Activated CD4-positive, alpha-beta memory T cell treated with anti-CD3 and anti-CD28 coated beads, Interleukin-2, amount 10 ng/mL, durations not matched to agents 7 days and 5 days (primary cell): ENCODE results near the gene PLSCR1. TPM values are rescaled to one million over a fixed set of nuclear protein-coding genes. Genes with fewer than 3 reads are reported as not detected.
A peak's percentile ranks its signal among the peaks of the same experiment; 100 is the strongest.
"Not testable (repeated sequence)": the region's sequence is repeated elsewhere in the genome, so short reads cannot be mapped to it uniquely, and the experiment has no call there.

Source experiments
- CTCF ChIA-PET: fragments of 350-600 bp; sonication (Branson Sonifier 250); formaldehyde crosslinking; loops from one replicate; lab custom pipeline; 2021; ENCODE audit warnings: antibody characterized with exemption, inconsistent platforms; lab: Charles Lee
- POLR2A ChIA-PET: fragments of 350-600 bp; sonication (Branson Sonifier 250); formaldehyde crosslinking; loops from one replicate; lab custom pipeline; 2021; ENCODE audit warnings: antibody characterized with exemption; lab: Charles Lee
- DNase-seq: peaks from one replicate; pipeline ENCODE4 v3.0.0-alpha.2; 2020
- H3K27ac Mint-ChIP-seq: one replicate; pipeline ENCODE4 v1.8.0; 2021; ENCODE audit warnings: mild to moderate bottlenecking, mixed read lengths
- H3K27me3 Mint-ChIP-seq: one replicate; pipeline ENCODE4 v1.8.0; 2021; ENCODE audit warnings: mixed read lengths
- H3K36me3 Mint-ChIP-seq: one replicate; pipeline ENCODE4 v1.8.0; 2021; ENCODE audit warnings: low read depth, mixed read lengths
- H3K4me1 Mint-ChIP-seq: one replicate; pipeline ENCODE4 v1.8.0; 2021; ENCODE audit warnings: mixed read lengths
- H3K4me3 Mint-ChIP-seq: one replicate; pipeline ENCODE4 v1.8.0; 2021; ENCODE audit warnings: mild to moderate bottlenecking, mixed read lengths
- H3K9me3 Mint-ChIP-seq: one replicate; pipeline ENCODE4 v1.8.0; 2021; ENCODE audit warnings: mixed read lengths
- total RNA-seq, 2 experiments: library from RNA; stranded (reverse); gene quantifications; one replicate each; pipeline ENCODE4 v1.2.3, GENCODE V29; 2021

PLSCR1 gene
- total RNA-seq, 2 experiments from 2014 or later = 208 to 218 TPM

DNA sequence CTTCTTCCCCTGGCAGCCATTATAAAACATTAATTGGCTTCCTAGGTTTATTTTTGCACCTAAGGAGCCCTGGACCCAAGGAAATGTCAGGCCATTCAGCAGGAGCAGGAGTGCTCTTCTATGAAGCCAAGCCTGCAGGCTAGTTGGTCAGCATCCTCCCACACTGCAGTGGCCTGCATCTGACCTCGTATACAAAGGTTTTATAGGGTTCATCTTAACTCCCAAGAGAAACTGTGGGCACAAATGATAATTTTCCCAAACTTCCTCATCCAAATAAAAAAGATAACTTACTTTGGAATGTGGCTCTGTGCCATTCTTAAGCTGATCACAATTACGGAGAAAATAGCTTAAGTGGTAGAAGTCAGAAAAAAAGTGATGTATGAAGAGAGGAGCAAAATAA, 19.4 kb downstream of the PLSCR1 start:
- CTCF ChIA-PET = no interaction called here
- peaks cover 63% of the 10 kb centered on the region for H3K36me3 Mint-ChIP-seq
- H3K27ac Mint-ChIP-seq = no peak overlapping the region
- no peak for DNase-seq
- H3K4me3 Mint-ChIP-seq = no peak overlapping the region
- no peaks in the 10 kb centered on the region for H3K4me1 Mint-ChIP-seq
- H3K27me3 Mint-ChIP-seq = no peaks in the 10 kb centered on the region
- no peaks in the 10 kb centered on the region for H3K9me3 Mint-ChIP-seq
- POLR2A ChIA-PET = interaction anchor here (1.1 kb wide), 1 partner anchor 12 kb away, joined by 3 read pairs; no protein-coding TSS in a partner anchor

DNA sequence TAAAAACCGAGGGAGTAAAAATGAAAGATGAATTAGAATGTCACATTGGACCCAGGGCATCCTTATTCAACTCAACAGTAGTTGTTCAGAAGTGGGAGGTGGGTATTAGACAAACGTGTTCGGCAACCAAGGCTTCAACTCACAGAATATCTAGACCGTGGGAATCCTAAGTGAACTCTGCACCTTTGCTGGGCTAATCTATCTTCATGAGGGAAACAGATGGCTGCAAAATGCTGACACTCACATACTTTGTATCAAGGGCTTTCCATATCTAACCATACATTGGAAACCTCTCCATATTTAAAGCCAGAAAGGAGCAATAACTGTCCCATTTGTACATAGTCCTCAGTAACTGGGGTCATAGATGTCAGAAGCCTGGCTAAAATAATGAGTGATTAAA, 20.9 kb downstream of the PLSCR1 start:
- POLR2A ChIA-PET = no interaction called here
- no peaks in the 10 kb centered on the region for H3K4me1 Mint-ChIP-seq
- DNase-seq = no peak
- no peak overlapping the region for H3K27ac Mint-ChIP-seq
- H3K27me3 Mint-ChIP-seq = no peaks in the 10 kb centered on the region
- peaks cover 64% of the 10 kb centered on the region for H3K36me3 Mint-ChIP-seq
- no peaks in the 10 kb centered on the region for H3K9me3 Mint-ChIP-seq
- CTCF ChIA-PET = no interaction called here
- H3K4me3 Mint-ChIP-seq = no peak overlapping the region

DNA sequence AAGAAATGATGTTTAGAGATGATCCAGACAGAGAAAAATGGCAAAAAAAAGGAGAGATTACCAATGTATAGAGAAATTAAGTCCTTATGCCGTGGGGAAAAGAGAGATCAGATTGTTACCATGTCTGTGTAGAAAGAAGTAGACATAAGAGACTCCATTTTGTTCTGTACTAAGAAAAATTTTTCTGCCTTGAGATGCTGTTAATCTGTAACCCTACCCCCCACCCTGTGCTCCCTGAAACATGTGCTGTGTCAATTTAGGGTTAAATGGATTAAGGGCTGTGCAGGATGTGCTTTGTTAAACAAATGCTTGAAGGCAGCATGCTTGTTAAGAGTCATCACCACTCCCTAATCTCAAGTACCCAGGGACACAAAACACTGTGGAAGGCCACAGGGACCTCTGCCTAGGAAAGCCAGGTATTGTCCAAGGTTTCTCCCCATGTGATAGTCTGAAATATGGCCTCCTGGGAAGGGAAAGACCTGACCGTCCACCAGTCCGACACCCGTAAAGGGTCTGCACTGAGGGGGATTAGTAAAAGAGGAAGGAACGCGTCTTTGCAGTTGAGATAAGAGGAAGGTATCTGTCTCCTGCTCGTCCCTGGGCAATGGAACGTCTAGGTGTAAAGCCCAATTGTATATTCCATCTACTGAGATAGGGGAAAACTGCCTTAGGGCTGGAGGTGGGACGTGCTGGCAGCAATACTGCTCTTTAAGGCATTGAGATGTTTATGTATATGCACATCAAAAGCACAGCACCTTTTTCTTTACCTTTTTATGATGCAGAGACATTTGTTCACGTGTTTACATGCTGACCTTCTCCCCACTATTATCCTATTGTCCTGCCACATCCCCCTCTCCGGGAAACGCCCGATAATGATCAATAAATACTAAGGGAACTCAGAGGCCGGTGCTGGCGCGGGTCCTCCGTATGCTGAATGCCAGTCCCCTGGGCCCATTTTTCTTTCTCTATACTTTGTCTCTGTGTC, 21.9 kb downstream of the PLSCR1 start:
- DNase-seq, POLR2A ChIA-PET, H3K9me3 Mint-ChIP-seq, CTCF ChIA-PET, H3K4me1 Mint-ChIP-seq, H3K4me3 Mint-ChIP-seq, H3K27ac Mint-ChIP-seq, H3K27me3 Mint-ChIP-seq: not testable (repeated sequence)
- H3K36me3 Mint-ChIP-seq = peaks cover 66% of the 10 kb centered on the region

DNA sequence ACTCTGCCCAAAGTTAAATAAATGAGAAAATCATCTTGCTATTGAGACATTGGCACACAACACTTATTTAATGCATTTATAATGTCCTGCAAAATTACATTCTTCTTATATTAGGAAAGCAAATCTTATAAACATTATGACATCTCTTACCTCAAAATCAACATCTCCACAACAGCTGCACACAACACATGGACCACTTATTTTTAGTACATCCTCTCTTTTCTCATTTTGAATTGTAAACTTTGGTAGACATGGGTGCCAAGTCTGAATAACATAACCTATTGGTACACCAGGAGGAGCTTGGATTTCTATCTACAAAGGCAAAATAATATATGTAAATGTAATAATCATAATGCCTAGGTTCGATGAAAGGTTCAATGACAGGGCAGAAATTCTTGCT, 23.0 kb downstream of the PLSCR1 start:
- no peak for DNase-seq
- Mint-ChIP-seq H3K4me3 (no peak overlapping the region), H3K27ac (no peak overlapping the region), H3K9me3 (no peaks in the 10 kb centered on the region), H3K27me3 (no peaks in the 10 kb centered on the region), H3K4me1 (no peaks in the 10 kb centered on the region), H3K36me3 (peaks cover 64% of the 10 kb centered on the region)
- ChIA-PET POLR2A (no interaction called here), CTCF (no interaction called here)

DNA sequence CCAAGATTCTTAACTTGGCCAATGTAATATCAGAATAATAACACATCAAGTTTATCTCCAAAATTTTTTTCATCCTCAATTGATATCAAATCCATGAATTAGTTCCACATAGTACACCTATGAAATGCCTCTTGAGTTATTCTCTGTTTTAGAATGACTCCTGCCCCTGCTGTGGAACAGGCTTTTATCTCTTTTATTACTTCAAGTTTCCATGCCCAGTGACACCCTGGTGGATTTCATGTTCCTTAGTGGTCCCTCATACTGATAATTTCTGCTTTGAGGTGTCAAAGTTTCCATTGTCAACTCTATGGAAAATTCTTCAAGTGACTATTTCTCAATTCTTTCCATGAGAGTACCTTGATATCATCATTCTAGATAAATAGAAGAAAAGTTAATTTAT, 24.6 kb downstream of the PLSCR1 start:
- ChIA-PET CTCF (no interaction called here), POLR2A (no interaction called here)
- no peak overlapping the region for H3K27ac Mint-ChIP-seq
- peaks cover 68% of the 10 kb centered on the region for H3K36me3 Mint-ChIP-seq
- H3K4me3 Mint-ChIP-seq = no peak overlapping the region
- no peaks in the 10 kb centered on the region for H3K27me3 Mint-ChIP-seq
- H3K4me1 Mint-ChIP-seq = no peaks in the 10 kb centered on the region
- DNase-seq = no peak
- H3K9me3 Mint-ChIP-seq = no peaks in the 10 kb centered on the region

DNA sequence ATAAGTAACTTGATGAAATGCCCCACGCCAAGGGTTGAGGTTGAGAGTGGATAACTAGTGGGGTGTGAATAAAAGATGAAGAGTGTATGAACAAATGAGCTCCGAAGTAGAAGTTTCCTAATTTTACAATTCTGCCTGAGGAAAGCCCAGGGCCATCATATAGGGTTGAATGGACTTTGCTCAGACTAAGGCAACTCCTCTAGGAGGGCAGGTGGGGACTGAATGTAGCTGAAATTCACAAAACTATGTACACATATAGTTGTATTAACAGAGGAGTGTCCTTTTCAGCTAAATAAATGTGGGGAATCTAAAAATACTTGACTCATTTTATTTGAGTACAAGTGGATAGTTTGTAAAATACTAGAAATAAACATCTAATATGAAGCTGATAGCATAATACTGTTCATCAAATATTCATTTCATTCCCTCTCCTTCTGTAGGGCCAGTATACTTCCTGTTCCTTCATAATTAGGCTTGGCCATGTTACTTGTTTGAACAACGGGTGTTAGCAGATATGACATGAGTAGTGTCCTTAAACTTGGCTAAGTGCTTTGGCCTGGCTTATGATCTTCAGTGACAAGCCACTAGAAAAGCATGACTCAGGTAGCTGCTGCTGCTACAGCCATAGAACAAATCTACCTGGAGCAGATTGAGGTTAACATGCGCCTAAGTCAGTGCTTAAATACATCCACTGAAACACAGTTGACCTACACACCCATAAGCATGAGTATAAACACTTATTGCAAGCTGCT, 26.5 kb downstream of the PLSCR1 start:
- H3K4me1 Mint-ChIP-seq = peaks cover 10% of the 10 kb centered on the region
- no peaks in the 10 kb centered on the region for H3K27me3 Mint-ChIP-seq
- peaks cover 78% of the 10 kb centered on the region for H3K36me3 Mint-ChIP-seq
- no peak for DNase-seq
- no peak overlapping the region for H3K4me3 Mint-ChIP-seq
- POLR2A ChIA-PET = interaction anchor here (2.4 kb wide), 1 partner anchor 26 kb away, joined by 11 read pairs; the partner anchor contains the start of gene PLSCR1
- peak overlapping the region; percentile 6 for H3K27ac Mint-ChIP-seq
- CTCF ChIA-PET = interaction anchor here (0.8 to 1.4 kb wide), 2 partner anchors 18 to 26 kb away, joined by 5 read pairs; no protein-coding TSS in a partner anchor
- no peaks in the 10 kb centered on the region for H3K9me3 Mint-ChIP-seq

DNA sequence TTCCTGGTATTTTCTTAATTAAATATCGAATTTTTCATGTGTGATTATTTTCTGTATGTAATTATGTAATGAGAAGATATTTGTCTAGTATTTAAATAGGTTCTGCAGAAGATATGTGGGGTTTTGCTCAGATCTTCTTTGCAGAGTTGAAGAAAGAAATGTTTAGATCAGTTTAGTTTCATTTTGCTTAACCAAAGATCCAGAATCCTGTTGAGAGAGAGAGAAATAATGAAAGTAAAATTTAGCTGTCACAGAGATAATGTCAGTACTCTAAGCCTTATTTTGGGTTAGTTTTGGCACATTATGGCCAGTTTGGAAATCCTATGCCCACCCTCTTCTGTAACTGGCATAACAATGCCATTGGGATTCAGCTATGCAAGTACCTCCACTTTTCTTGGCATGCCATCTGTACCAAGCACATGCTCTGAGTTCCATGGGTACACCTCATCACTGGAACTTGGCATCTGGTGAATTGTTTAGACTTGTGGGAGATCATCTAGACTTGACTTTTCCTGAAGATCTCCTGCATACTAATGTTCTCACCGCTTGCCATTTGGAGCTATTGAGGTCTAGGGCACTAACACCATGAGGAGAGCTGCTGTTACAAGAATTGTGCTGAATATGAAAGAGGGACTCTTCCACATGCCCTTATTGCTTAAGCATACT, 30.9 kb downstream of the PLSCR1 start:
- peaks cover 75% of the 10 kb centered on the region for H3K36me3 Mint-ChIP-seq

DNA sequence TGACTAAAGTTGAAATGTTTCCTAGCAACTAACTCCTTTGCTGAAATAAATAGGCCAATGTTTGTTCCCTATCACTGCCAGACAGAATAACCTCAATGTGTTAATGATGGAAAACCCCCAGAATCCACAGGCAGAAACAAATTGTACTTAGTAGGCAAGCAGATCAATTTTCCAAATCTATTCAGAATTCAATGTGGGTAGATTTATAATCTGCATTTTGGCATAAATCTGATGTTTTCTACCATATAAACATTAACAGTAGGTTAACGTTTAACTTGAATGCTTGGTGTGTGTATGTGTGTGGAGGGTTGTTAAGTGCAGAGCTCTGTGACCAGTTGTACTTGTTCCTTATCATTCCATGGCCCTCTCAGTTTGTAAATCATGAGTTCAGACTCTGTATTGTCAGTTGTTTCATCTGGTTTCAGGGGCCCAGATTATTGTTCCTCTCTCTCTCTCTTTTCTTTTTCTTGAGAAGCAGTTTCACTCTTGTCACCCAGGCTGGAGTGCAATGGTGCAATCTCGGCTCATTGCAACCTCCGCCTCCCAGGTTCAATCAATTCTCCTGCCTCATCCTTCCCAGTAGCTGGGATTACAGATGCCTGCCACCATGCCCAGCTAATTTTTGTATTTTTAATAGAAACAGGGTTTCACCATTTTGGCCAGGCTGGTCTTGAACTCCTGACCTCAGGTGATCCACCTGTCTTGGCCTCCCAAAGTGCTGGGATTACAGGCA, 32.8 kb downstream of the PLSCR1 start:
- ChIA-PET POLR2A (no interaction called here), CTCF (no interaction called here)
- DNase-seq = no peak
- Mint-ChIP-seq H3K4me3 (no peak overlapping the region), H3K27me3 (no peaks in the 10 kb centered on the region), H3K27ac (no peak overlapping the region), H3K9me3 (no peaks in the 10 kb centered on the region), H3K36me3 (peaks cover 80% of the 10 kb centered on the region), H3K4me1 (peaks cover 22% of the 10 kb centered on the region)

More for the DNA sequence above, 30.9 kb downstream of the PLSCR1 start:
- H3K27ac Mint-ChIP-seq = no peak overlapping the region
- no peaks in the 10 kb centered on the region for H3K27me3 Mint-ChIP-seq
- CTCF ChIA-PET = interaction anchor here (0.6 kb wide), 1 partner anchor 102 kb away, joined by 3 read pairs; no protein-coding TSS in a partner anchor
- POLR2A ChIA-PET = interaction anchor here (0.7 kb wide), 1 partner anchor 11 kb away, joined by 3 read pairs; no protein-coding TSS in a partner anchor
- H3K4me1 Mint-ChIP-seq = peaks cover 10% of the 10 kb centered on the region
- no peak for DNase-seq
- no peaks in the 10 kb centered on the region for H3K9me3 Mint-ChIP-seq
- no peak overlapping the region for H3K4me3 Mint-ChIP-seq

DNA sequence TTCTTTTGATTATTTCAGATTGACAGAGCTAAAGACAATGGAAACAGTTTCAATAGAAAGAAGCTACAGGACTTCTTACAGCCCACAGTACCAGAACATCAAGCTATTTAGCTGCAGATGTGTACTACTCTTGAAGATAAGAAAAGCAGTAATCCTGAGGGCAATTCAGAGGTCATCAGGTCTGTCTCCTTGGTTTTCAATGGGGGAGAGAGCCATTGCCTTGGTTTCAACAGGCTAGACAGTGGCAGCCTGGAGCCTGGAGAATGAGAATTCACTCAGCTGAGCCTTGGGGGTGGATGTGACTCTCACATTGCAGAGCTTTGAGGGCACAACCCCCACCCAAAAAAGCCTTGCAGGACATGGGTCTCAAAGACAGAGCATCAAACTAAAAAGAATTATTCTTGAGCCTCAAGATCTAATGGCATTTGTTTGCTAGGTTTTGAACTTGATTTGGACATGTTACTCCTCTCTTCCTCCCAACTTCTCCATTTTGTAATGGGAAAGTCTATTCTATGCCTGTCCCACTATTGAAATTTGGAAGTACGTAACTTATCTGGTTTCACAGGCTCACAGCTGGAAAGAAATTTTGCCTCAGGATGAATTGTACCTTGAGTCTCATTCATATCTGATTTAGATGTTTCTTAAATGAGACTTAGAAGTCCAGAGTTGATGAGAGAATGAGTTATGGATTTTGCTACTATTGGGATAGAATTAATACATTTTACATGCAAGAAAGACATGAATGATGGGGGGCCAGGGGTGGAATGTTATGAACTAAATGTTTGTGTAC, 36.9 kb downstream of the PLSCR1 start:
- ChIA-PET POLR2A (interaction anchor here (0.7 kb wide), 1 partner anchor 36 kb away, joined by 3 read pairs; no protein-coding TSS in a partner anchor), CTCF (interaction anchor here (1.2 kb wide), 1 partner anchor 9 kb away, joined by 3 read pairs; no protein-coding TSS in a partner anchor)
- Mint-ChIP-seq H3K4me3 (no peak overlapping the region), H3K27ac (no peak overlapping the region), H3K36me3 (peaks cover 62% of the 10 kb centered on the region), H3K4me1 (peaks cover 30% of the 10 kb centered on the region), H3K27me3 (no peaks in the 10 kb centered on the region), H3K9me3 (no peaks in the 10 kb centered on the region)
- DNase-seq = no peak

DNA sequence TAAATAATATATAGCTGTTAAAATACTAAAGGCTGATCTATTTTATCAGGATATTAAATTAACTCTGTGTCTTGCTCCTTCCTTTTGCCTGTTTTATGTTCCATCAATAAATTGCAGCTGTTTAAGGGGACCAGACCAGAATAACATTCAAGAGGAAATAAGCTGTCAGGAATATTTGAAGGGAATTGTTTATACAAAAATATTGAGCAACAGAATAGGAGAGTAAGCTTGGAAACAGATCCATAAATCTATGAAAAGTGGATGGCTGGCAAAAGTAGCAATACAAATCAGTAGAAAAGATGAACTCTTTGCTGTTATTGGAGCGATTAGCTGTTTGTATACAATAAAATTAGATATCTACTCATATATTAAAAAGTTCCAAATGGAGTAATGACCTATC, 38.9 kb downstream of the PLSCR1 start:
- no peaks in the 10 kb centered on the region for H3K9me3 Mint-ChIP-seq
- DNase-seq = no peak
- ChIA-PET CTCF (no interaction called here), POLR2A (no interaction called here)
- no peak overlapping the region for H3K4me3 Mint-ChIP-seq
- H3K27me3 Mint-ChIP-seq = no peaks in the 10 kb centered on the region
- H3K4me1 Mint-ChIP-seq = peaks cover 30% of the 10 kb centered on the region
- no peak overlapping the region for H3K27ac Mint-ChIP-seq
- H3K36me3 Mint-ChIP-seq = peaks cover 45% of the 10 kb centered on the region

DNA sequence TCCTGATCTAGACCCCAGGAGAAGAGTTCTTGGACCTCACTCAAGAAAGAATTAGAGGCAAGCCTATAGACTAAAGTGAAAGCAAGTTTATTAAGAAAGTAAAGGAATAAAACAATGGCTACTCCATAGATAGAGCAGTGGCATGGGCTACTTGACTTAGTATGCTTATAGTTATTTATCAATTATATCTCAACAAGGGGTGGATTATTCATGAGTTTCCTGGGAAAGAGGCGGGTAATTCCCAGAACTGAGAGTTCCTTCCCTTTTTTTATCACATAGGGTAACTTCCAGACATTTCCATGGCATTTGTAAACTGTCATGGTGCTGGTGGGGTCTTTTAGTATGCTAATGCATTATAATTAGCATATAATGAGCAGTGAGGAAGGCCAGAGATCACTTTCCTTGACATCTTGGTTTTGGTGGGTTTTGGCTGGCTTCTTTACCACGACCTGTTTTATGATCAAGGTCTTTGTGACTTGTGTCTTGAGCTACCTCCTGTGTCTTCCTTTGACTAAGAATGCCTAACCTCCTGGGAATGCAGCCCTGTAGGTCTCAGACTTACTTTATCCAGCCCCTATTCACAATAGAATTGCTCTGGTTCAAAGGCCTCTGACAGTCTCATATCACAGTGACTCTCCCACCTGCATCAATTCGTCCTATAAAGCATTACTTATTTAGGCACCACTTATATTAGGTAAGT, 39.8 kb downstream of the PLSCR1 start:
- H3K9me3 Mint-ChIP-seq = no peaks in the 10 kb centered on the region
- H3K27me3 Mint-ChIP-seq = no peaks in the 10 kb centered on the region
- ChIA-PET POLR2A (no interaction called here), CTCF (no interaction called here)
- H3K4me1 Mint-ChIP-seq = peaks cover 30% of the 10 kb centered on the region
- no peak overlapping the region for H3K4me3 Mint-ChIP-seq
- no peak overlapping the region for H3K27ac Mint-ChIP-seq
- peaks cover 36% of the 10 kb centered on the region for H3K36me3 Mint-ChIP-seq
- DNase-seq = no peak
